Activated CD4-positive, CD25-positive, alpha-beta regulatory T cell treated with anti-CD3 and anti-CD28 coated beads, Interleukin-2, amount 50 U/mL, for 16 hours (primary cell): ENCODE results near the gene HELLS.
"Not testable (repeated sequence)": the region's sequence is repeated elsewhere in the genome, so short reads cannot be mapped to it uniquely, and the experiment has no call there.

Source experiments
- DNase-seq: peaks from one replicate; pipeline ENCODE4 v3.0.0-alpha.2; 2020; ENCODE audit warnings: low read depth, low spot score

Gene HELLS

GRCh38 chr10:94545391-94546048 is at the start of gene HELLS:
TSS of gene HELLS (plus strand) at chr10:94545788. CDS start at chr10:94545922, 134 bp downstream.
- peak; percentile 40 for DNase-seq

DNA sequence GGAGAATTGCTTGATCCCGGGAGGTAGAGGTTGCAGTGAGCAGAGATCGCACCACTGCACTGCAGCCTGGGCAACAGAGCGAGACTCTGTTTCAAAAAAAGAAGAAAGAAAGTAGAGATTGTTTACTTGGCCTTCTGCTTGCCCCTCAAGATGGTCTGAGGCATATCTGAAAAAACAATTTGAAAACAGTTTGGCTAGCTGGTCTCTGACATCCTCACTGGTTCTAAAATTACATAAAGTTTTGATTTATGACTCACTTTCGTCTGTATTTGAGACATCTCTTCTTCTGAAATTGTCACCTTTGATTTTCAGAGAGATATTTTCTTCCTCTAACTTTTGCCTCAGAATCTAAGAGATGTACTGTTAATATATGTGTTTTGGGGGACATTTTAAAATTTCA is 49.6 kb upstream of the HELLS start:
- DNase-seq: no peak

- DNase-seq: no peak
Observed at GRCh38 chr10:94496646-94497045, 48.9 kb upstream of the HELLS start.

DNA sequence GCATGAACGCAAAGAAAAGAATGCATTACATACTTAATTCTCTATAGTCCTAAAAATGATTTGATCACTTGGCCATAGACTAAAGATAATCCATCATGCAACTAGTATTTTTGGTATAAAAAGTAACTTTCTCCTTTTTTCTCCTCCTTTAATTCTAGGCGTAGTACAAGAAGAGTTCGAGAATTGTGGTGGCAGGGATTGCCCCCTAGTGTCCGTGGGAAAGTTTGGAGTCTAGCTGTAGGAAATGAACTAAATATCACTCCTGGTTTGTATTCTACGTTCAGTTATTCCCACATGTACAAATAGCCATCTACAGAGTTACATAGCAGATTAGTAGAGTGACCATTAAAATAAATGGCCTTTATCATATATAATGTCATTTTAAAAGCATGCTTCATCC is 45.5 kb upstream of the HELLS start:
- DNase-seq: no peak

GRCh38 chr10:94521276-94522250 is 24.0 kb upstream of the HELLS start:
- no peak for DNase-seq

GRCh38 chr10:94524146-94524545 is 21.4 kb upstream of the HELLS start:
- DNase-seq: no peak

GRCh38 chr10:94524711-94525110 is 20.9 kb upstream of the HELLS start:
- DNase-seq: no peak

GRCh38 chr10:94531550-94531949 is 14.0 kb upstream of the HELLS start:
- not testable (repeated sequence) for DNase-seq

GRCh38 chr10:94533027-94533426 is 12.6 kb upstream of the HELLS start:
- DNase-seq: no peak

- not testable (repeated sequence) for DNase-seq
Observed at GRCh38 chr10:94542282-94542681, 3.3 kb upstream of the HELLS start.

- no peak for DNase-seq
Observed at GRCh38 chr10:94546049-94546900, 687 bp downstream of the HELLS start.

DNA sequence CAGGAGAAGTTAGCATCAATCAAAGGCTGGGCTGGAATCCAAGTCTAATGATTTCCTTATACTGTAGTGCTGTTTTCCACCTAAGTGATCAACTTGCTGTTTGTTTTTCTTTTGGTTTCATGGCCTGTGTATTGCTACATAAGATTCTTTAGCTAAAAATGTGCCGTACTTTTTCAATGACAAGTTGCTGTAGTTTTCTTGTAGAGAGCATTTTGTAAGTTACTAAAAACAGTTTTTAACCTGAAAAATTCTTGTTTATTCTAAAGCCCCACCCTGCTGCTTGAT is 1.3 kb downstream of the HELLS start:
- DNase-seq: no peak

DNA sequence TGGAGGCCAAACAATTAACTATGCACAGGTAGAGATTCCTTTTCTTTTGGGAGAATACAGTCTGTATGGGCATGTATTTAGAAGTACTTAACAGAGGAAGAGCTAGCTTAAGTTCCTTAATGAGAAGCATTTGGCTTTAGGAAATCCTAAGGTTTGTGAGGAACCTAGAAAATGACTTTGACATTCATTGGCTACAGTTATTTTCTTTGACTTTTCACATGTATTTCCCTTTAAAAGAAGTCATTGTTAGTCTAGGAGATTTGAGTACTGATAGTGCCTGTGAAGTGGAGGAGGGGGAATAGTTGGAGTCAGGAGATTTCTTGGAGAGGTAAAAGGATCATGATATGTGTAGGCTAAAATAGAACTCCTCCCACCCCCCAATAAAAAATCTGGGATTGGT is 3.6 kb downstream of the HELLS start:
- DNase-seq: no peak

DNA sequence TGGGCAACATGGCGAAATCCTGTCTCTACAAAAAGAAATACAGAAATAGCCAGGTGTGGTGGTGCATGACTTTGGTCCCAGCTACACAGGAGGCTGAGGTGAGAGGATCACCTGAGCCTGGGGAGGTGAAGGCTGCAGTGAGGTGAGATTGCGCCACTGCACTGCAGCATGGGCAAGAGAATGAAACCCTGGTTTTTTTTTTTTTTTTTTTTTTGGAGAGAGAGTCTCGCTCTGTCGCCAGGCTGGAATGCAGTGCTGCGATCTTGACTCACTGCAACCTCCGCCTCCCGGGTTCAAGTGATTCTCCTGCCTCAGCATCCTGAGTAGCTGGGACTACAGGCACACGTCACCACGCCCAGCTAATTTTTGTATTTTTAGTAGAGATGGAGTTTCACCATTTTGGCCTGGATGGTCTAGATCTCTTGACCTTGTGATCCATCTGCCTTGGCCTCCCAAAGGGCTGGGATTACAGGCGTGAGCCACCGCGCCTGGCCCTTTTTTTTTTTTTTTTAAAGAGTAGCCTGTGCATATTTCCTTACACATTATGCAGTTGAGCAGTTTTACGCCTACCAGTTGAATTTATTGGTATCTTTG is 22.2 kb downstream of the HELLS start:
- not testable (repeated sequence) for DNase-seq

GRCh38 chr10:94571081-94571480 is 25.5 kb downstream of the HELLS start:
- DNase-seq: no peak

GRCh38 chr10:94571528-94571927 is 25.9 kb downstream of the HELLS start:
- no peak for DNase-seq

GRCh38 chr10:94578790-94579189 is 33.2 kb downstream of the HELLS start:
- no peak for DNase-seq

DNA sequence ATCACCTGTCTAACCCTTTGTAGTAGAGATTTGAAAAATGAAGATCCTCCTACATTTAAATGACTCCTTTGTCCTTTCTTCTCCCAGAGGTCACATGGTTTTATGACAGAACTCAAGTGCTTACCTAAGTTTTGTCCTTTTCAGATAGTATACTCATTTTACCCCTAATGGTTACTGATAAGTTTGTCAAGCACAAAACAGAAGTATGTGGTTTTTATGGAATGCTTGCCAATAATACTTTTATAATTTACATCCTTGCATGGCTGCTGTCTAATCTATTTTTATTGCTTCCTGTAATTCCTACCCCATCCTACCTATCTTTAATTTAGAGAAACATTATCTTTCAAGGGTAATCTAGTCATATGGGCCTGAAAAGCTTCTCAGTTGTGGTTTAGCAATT is 37.5 kb downstream of the HELLS start:
- DNase-seq: no peak

DNA sequence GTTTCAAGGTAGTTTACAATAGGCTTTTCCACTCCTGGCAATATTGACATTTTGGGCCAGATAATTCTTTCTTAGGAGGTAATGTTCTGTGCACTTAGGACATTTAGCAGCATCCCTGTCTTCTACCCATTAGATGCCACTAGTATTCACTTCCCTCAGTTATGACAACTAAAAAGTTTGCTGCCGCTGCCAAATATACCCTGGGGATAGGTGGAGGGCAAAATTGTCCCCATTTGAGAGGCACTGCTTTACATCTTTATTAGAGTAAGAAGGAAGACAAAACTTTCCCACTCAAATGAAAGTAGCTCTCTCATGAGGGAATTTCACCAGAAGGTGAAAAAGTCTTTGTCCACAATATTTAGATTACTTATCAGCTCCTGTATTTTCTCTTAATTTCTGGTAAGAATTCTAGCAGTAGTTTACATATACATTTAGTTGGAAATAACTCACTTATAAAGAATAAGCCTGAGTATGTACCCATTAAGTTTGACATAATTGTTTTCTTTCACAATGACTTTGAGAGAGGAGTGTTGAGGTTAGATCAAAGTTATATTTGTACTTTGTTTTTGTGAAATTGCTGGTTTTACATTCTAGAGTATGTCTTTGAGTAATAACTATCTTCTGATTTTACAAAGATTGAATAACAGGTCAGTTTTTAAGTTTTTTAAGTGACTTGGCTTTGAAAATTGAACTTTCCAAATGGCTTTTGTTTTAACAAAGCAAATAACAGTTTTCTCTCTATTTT is 46.0 kb downstream of the HELLS start:
- no peak for DNase-seq

DNA sequence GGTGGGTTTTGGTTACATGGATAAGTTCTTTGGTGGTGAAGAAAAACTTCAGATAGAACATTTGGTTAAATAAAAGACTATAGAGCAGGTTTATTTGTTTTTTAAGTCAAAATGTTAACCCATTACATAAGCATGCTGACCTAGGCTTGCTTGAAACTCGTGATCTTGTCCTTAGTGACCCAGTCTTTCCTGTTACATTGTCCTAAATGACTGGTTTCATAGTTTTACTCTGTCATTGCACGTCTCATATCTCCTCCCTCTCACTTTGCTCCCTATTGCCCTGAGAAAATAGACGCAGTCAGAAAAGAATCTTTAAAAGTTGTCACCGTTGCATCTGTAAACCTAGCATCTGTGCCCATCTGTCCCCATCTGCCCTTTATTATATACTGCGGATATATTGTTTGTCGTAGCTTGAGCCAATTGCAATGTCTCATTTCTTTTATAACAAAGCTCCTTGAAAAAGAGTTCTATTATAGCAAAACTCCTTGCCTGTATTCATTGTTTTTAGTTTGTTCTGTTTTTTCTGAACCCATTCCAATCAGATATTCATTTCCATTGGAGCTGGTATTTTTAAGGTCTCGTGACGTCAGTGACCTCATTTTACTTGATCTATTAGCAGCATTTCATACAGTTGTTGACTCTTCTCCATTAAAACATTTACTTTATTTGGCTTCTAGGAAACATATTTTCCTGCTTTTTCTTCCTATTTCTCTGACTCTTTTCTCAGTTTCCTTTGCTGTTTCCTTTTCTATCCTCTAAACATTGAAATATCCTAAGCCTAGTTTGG is 57.3 kb downstream of the HELLS start:
- DNase-seq: no peak
